HEK293 (cell line): ENCODE results near the gene STC2.

Experiments used
- BCL11B ChIP-seq: fragments of 450-650 bp; formaldehyde crosslinking; IDR thresholded peaks from 2 replicates; pipeline ENCODE4 v1.5.1; 2016; ENCODE audit warnings: low read depth, missing biosample characterization, missing genetic modification characterization
- FEZF1 ChIP-seq: fragments of 450-650 bp; formaldehyde crosslinking; IDR thresholded peaks from 2 replicates; pipeline ENCODE4 v1.5.1; 2016; ENCODE audit warnings: missing biosample characterization, missing genetic modification characterization
- GLIS1 ChIP-seq: fragments of 450-650 bp; formaldehyde crosslinking; IDR thresholded peaks from 2 replicates; pipeline ENCODE4 v1.5.1; 2016; ENCODE audit warnings: missing biosample characterization, missing genetic modification characterization
- GLIS2 ChIP-seq: fragments of 450-650 bp; formaldehyde crosslinking; IDR thresholded peaks from 2 replicates; pipeline ENCODE4 v1.5.1; 2016; ENCODE audit warnings: missing biosample characterization, missing genetic modification characterization
- KLF9 ChIP-seq: fragments of 450-650 bp; formaldehyde crosslinking; IDR thresholded peaks from 2 replicates; pipeline ENCODE4 v1.5.1; 2016; ENCODE audit warnings: missing biosample characterization, missing genetic modification characterization, low read depth
- PRDM1 ChIP-seq: fragments of 450-650 bp; formaldehyde crosslinking; IDR thresholded peaks from 2 replicates; pipeline ENCODE4; 2016; ENCODE audit warnings: missing biosample characterization, missing genetic modification characterization
- SP7 ChIP-seq: fragments of 450-650 bp; formaldehyde crosslinking; IDR thresholded peaks from 2 replicates; pipeline ENCODE4 v1.5.1; 2016; ENCODE audit warnings: missing biosample characterization, missing genetic modification characterization
- ZFHX2 ChIP-seq: fragments of 450-650 bp; formaldehyde crosslinking; conservative IDR thresholded peaks from 2 replicates; pipeline ENCODE4 v1.5.1; 2016; ENCODE audit warnings: missing biosample characterization, missing genetic modification characterization
- ZIC2 ChIP-seq: fragments of 450-650 bp; formaldehyde crosslinking; IDR thresholded peaks from 2 replicates; pipeline ENCODE4 v1.5.1; 2016; ENCODE audit warnings: missing biosample characterization, missing genetic modification characterization
- ZNF19 ChIP-seq: fragments of 450-650 bp; formaldehyde crosslinking; IDR thresholded peaks from 2 replicates; pipeline ENCODE4; 2016; ENCODE audit warnings: missing biosample characterization, missing genetic modification characterization, low read depth
- ZNF2 ChIP-seq: fragments of 450-650 bp; formaldehyde crosslinking; IDR thresholded peaks from 2 replicates; pipeline ENCODE4 v1.5.1; 2016; ENCODE audit warnings: missing biosample characterization, missing genetic modification characterization
- ZNF248 ChIP-seq: fragments of 450-650 bp; formaldehyde crosslinking; IDR thresholded peaks from 2 replicates; pipeline ENCODE4 v1.5.1; 2017; ENCODE audit warnings: missing biosample characterization, missing genetic modification characterization
- ZNF561 ChIP-seq: fragments of 450-650 bp; IDR thresholded peaks from 2 replicates; pipeline ENCODE4 v1.5.1; 2018; ENCODE audit warnings: missing biosample characterization, missing genetic modification characterization, borderline replicate concordance
- ZNF624 ChIP-seq: fragments of 450-650 bp; formaldehyde crosslinking; IDR thresholded peaks from 2 replicates; pipeline ENCODE4 v1.5.1; 2017; ENCODE audit warnings: missing biosample characterization, missing genetic modification characterization
- ZNF701 ChIP-seq: fragments of 450-650 bp; formaldehyde crosslinking; IDR thresholded peaks from 2 replicates; pipeline ENCODE4 v1.5.1; 2016; ENCODE audit warnings: missing biosample characterization, missing genetic modification characterization
- ZNF830 ChIP-seq: fragments of 450-650 bp; IDR thresholded peaks from 2 replicates; pipeline ENCODE4 v1.5.0; 2018; ENCODE audit warnings: missing biosample characterization, missing genetic modification characterization, low read depth, mild to moderate bottlenecking, moderate library complexity
- ZNF843 ChIP-seq: fragments of 450-650 bp; formaldehyde crosslinking; IDR thresholded peaks from 2 replicates; pipeline ENCODE4 v1.5.1; 2016; ENCODE audit warnings: missing biosample characterization, missing genetic modification characterization
- TF ChIP-seq, protein P1 (sequence below): fragments of 450-650 bp; IDR thresholded peaks from 2 replicates; pipeline ENCODE4 v1.5.1; 2018; ENCODE audit warnings: missing biosample characterization, mild to moderate bottlenecking, missing genetic modification characterization
- TF ChIP-seq, protein P2 (sequence below): fragments of 450-650 bp; formaldehyde crosslinking; IDR thresholded peaks from 2 replicates; pipeline ENCODE4 v1.5.1; 2016; ENCODE audit warnings: missing biosample characterization, missing genetic modification characterization
- TF ChIP-seq, protein P3 (sequence below): fragments of 450-650 bp; formaldehyde crosslinking; IDR thresholded peaks from 2 replicates; pipeline ENCODE4 v1.5.1; 2016; ENCODE audit warnings: missing biosample characterization, missing genetic modification characterization
- TF ChIP-seq, protein P4 (sequence below): fragments of 450-650 bp; formaldehyde crosslinking; IDR thresholded peaks from 2 replicates; pipeline ENCODE4 v1.5.1; 2016; ENCODE audit warnings: missing biosample characterization, missing genetic modification characterization
- TF ChIP-seq, protein P5 (sequence below): fragments of 450-650 bp; formaldehyde crosslinking; IDR thresholded peaks from 2 replicates; pipeline ENCODE4 v1.5.1; 2017; ENCODE audit warnings: missing biosample characterization, missing genetic modification characterization
- TF ChIP-seq, protein P6 (sequence below): fragments of 450-650 bp; formaldehyde crosslinking; IDR thresholded peaks from 2 replicates; pipeline ENCODE4 v1.5.1; 2016; ENCODE audit warnings: missing biosample characterization, missing genetic modification characterization
- TF ChIP-seq, protein P7 (sequence below): fragments of 450-650 bp; formaldehyde crosslinking; IDR thresholded peaks from 2 replicates; pipeline ENCODE4 v1.5.1; 2016; ENCODE audit warnings: missing biosample characterization, missing genetic modification characterization, low read depth

STC2 gene

DNA sequence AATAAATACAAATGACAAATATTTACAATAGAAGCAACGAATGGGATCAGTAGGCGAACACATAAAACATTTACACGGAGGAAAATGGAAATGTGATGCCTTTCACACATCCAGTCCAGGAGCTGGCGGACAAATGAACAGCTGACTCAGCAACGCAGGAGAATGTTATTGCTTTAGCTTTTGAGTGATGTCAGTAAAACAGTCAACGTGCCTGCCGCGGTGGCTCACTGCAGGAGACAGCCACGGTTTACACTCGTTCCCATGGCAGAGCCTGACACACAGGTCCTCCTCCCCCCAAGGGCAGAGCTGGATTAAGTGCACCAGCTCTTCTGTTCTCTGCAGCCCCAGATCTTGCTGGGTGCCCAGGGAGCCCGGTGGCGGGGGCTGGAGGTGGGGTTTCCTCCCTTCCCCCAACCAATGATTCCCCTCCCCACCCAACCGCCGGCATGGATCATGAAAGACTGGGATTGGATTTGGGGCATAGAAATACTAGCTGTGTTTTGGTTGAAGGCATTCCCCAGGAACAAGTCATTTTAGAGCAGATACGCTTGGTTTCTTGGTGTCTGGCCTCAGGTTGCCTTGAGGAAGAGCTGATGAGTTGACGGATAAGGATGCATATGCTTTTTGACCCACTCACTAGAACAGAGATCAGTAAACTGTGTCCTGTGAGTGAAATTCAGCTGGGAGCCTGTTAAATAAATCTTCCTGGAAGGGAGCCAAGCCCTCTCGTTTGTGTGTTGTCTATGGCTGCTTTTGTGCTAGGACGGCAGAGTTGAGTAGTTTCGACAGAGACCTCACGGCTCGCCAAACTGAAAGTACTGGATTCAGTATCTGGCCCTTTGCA lies 12.5 kb downstream of the STC2 start (continued):
- TF ChIP-seq, protein P1, sequence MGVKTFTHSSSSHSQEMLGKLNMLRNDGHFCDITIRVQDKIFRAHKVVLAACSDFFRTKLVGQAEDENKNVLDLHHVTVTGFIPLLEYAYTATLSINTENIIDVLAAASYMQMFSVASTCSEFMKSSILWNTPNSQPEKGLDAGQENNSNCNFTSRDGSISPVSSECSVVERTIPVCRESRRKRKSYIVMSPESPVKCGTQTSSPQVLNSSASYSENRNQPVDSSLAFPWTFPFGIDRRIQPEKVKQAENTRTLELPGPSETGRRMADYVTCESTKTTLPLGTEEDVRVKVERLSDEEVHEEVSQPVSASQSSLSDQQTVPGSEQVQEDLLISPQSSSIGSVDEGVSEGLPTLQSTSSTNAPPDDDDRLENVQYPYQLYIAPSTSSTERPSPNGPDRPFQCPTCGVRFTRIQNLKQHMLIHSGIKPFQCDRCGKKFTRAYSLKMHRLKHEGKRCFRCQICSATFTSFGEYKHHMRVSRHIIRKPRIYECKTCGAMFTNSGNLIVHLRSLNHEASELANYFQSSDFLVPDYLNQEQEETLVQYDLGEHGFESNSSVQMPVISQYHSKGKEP (tag by site-specific recombination): peak; percentile 72; the same call in 1 of the 2 replicates
- peak; percentile 100 for TF ChIP-seq FEZF1 (tag by site-specific recombination)
- TF ChIP-seq GLIS1: peak; percentile 87
- no peak for TF ChIP-seq ZNF248
- TF ChIP-seq ZNF2 (tag by site-specific recombination): peak; percentile 69; the same call in 1 of the 2 replicates
- TF ChIP-seq, protein P2, sequence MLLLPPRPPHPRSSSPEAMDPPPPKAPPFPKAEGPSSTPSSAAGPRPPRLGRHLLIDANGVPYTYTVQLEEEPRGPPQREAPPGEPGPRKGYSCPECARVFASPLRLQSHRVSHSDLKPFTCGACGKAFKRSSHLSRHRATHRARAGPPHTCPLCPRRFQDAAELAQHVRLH (tag by site-specific recombination): peak; percentile 66; the same call in 1 of the 2 replicates
- TF ChIP-seq ZNF19 (tag by site-specific recombination): no peak
- peak; percentile 59 for TF ChIP-seq KLF9
- TF ChIP-seq BCL11B (tag by site-specific recombination): 0 out of 2 replicates have a peak, but pooled peaks have one; percentile 26
- TF ChIP-seq ZNF624 (tag by site-specific recombination): no peak
- TF ChIP-seq, protein P3, sequence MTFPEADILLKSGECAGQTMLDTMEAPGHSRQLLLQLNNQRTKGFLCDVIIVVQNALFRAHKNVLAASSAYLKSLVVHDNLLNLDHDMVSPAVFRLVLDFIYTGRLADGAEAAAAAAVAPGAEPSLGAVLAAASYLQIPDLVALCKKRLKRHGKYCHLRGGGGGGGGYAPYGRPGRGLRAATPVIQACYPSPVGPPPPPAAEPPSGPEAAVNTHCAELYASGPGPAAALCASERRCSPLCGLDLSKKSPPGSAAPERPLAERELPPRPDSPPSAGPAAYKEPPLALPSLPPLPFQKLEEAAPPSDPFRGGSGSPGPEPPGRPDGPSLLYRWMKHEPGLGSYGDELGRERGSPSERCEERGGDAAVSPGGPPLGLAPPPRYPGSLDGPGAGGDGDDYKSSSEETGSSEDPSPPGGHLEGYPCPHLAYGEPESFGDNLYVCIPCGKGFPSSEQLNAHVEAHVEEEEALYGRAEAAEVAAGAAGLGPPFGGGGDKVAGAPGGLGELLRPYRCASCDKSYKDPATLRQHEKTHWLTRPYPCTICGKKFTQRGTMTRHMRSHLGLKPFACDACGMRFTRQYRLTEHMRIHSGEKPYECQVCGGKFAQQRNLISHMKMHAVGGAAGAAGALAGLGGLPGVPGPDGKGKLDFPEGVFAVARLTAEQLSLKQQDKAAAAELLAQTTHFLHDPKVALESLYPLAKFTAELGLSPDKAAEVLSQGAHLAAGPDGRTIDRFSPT: no peak
- TF ChIP-seq, protein P4, sequence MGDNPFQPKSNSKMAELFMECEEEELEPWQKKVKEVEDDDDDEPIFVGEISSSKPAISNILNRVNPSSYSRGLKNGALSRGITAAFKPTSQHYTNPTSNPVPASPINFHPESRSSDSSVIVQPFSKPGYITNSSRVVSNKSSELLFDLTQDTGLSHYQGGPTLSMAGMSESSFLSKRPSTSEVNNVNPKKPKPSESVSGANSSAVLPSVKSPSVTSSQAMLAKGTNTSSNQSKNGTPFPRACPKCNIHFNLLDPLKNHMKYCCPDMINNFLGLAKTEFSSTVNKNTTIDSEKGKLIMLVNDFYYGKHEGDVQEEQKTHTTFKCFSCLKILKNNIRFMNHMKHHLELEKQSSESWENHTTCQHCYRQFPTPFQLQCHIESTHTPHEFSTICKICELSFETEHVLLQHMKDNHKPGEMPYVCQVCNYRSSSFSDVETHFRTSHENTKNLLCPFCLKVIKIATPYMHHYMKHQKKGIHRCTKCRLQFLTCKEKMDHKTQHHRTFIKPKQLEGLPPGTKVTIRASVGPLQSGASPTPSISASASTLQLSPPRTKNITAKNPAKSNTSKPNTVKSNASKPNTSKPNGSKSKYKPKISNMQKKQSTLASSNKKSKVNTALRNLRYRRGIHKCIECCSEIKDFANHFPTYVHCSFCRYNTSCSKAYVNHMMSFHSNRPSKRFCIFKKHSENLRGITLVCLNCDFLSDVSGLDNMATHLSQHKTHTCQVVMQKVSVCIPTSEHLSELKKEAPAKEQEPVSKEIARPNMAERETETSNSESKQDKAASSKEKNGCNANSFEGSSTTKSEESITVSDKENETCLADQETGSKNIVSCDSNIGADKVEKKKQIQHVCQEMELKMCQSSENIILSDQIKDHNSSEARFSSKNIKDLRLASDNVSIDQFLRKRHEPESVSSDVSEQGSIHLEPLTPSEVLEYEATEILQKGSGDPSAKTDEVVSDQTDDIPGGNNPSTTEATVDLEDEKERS (tag by site-specific recombination): no peak
- TF ChIP-seq, protein P5, sequence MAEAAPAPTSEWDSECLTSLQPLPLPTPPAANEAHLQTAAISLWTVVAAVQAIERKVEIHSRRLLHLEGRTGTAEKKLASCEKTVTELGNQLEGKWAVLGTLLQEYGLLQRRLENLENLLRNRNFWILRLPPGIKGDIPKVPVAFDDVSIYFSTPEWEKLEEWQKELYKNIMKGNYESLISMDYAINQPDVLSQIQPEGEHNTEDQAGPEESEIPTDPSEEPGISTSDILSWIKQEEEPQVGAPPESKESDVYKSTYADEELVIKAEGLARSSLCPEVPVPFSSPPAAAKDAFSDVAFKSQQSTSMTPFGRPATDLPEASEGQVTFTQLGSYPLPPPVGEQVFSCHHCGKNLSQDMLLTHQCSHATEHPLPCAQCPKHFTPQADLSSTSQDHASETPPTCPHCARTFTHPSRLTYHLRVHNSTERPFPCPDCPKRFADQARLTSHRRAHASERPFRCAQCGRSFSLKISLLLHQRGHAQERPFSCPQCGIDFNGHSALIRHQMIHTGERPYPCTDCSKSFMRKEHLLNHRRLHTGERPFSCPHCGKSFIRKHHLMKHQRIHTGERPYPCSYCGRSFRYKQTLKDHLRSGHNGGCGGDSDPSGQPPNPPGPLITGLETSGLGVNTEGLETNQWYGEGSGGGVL (tag by site-specific recombination): peak; percentile 65
- TF ChIP-seq ZIC2 (tag by site-specific recombination): peak; percentile 79
- peak; percentile 50 for TF ChIP-seq GLIS2
- 0 out of 2 replicates have a peak, but pooled peaks have one; percentile 6 for TF ChIP-seq ZFHX2 (tag by site-specific recombination)
- TF ChIP-seq SP7 (tag by site-specific recombination): peak; percentile 80
- TF ChIP-seq ZNF701: no peak
- TF ChIP-seq, protein P6, sequence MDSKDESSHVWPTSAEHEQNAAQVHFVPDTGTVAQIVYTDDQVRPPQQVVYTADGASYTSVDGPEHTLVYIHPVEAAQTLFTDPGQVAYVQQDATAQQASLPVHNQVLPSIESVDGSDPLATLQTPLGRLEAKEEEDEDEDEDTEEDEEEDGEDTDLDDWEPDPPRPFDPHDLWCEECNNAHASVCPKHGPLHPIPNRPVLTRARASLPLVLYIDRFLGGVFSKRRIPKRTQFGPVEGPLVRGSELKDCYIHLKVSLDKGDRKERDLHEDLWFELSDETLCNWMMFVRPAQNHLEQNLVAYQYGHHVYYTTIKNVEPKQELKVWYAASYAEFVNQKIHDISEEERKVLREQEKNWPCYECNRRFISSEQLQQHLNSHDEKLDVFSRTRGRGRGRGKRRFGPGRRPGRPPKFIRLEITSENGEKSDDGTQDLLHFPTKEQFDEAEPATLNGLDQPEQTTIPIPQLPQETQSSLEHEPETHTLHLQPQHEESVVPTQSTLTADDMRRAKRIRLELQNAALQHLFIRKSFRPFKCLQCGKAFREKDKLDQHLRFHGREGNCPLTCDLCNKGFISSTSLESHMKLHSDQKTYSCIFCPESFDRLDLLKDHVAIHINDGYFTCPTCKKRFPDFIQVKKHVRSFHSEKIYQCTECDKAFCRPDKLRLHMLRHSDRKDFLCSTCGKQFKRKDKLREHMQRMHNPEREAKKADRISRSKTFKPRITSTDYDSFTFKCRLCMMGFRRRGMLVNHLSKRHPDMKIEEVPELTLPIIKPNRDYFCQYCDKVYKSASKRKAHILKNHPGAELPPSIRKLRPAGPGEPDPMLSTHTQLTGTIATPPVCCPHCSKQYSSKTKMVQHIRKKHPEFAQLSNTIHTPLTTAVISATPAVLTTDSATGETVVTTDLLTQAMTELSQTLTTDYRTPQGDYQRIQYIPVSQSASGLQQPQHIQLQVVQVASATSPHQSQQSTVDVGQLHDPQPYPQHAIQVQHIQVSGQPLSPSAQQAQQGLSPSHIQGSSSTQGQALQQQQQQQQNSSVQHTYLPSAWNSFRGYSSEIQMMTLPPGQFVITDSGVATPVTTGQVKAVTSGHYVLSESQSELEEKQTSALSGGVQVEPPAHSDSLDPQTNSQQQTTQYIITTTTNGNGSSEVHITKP (tag by site-specific recombination): 0 out of 2 replicates have a peak, but pooled peaks have one; percentile 27
- TF ChIP-seq ZNF843 (tag by site-specific recombination): peak; percentile 80; the same call in 1 of the 2 replicates
- peak; percentile 74 for TF ChIP-seq PRDM1
- TF ChIP-seq, protein P7, sequence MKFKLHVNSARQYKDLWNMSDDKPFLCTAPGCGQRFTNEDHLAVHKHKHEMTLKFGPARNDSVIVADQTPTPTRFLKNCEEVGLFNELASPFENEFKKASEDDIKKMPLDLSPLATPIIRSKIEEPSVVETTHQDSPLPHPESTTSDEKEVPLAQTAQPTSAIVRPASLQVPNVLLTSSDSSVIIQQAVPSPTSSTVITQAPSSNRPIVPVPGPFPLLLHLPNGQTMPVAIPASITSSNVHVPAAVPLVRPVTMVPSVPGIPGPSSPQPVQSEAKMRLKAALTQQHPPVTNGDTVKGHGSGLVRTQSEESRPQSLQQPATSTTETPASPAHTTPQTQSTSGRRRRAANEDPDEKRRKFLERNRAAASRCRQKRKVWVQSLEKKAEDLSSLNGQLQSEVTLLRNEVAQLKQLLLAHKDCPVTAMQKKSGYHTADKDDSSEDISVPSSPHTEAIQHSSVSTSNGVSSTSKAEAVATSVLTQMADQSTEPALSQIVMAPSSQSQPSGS: peak; percentile 73
- peak; percentile 43; the same call in 1 of the 2 replicates for TF ChIP-seq ZNF561 (tag by site-specific recombination)
- no peak for TF ChIP-seq ZNF830 (tag by site-specific recombination)
